H9 (cell line): ENCODE results near the gene GVQW3. TPM values are rescaled to one million over a fixed set of nuclear protein-coding genes. Genes with fewer than 3 reads are reported as not detected.

Experiments used
- DNase-seq: peaks from one replicate; pipeline ENCODE4 v3.0.0-alpha.2; 2017
- H2AFZ ChIP-seq: one replicate; pipeline ENCODE4 v1.6.1; 2013; ENCODE audit warnings: mild to moderate bottlenecking, low read length, control low read depth, moderate library complexity
- H2AK5ac ChIP-seq: 2 replicates; pipeline ENCODE4 v1.6.1; 2013; ENCODE audit warnings: low read length, control low read depth, mixed read lengths; ENCODE audit not compliant: insufficient read length
- H2BK120ac ChIP-seq: one replicate; pipeline ENCODE4 v1.6.1; 2013; ENCODE audit warnings: low read depth, mild to moderate bottlenecking, low read length, control low read depth, inconsistent platforms; ENCODE audit not compliant: poor library complexity, severe bottlenecking
- H2BK12ac ChIP-seq: 2 replicates; pipeline ENCODE4 v1.6.1; 2013; ENCODE audit warnings: low read length, control low read depth, mixed read lengths, low read depth; ENCODE audit not compliant: insufficient read length
- H2BK15ac ChIP-seq: 2 replicates; pipeline ENCODE4 v1.6.1; 2013; ENCODE audit warnings: low read depth, low read length, control low read depth
- H2BK20ac ChIP-seq: one replicate; pipeline ENCODE4 v1.6.1; 2013; ENCODE audit warnings: low read depth, mild to moderate bottlenecking, low read length, control low read depth, inconsistent platforms; ENCODE audit not compliant: poor library complexity, severe bottlenecking
- H2BK5ac ChIP-seq: 2 replicates; pipeline ENCODE4 v1.6.1; 2013; ENCODE audit warnings: low read length, control low read depth, mixed read lengths; ENCODE audit not compliant: insufficient read length
- H3K14ac ChIP-seq: 2 replicates; pipeline ENCODE4 v1.6.1; 2013; ENCODE audit warnings: low read length, control low read depth; ENCODE audit not compliant: insufficient read depth
- H3K18ac ChIP-seq: 2 replicates; pipeline ENCODE4 v1.6.1; 2013; ENCODE audit warnings: low read depth, mild to moderate bottlenecking, mixed read lengths, low read length, control low read depth; ENCODE audit not compliant: insufficient read length
- H3K23ac ChIP-seq: 2 replicates; pipeline ENCODE4 v1.6.1; 2013; ENCODE audit warnings: low read length, control low read depth, mixed read lengths, low read depth; ENCODE audit not compliant: insufficient read length
- H3K23me2 ChIP-seq: 2 replicates; pipeline ENCODE4 v1.6.1; 2013; ENCODE audit warnings: low read depth, mild to moderate bottlenecking, mixed read lengths, low read length, control low read depth; ENCODE audit not compliant: insufficient read length, poor library complexity, severe bottlenecking
- H3K27ac ChIP-seq: 2 replicates; pipeline ENCODE4 v1.5.1; 2013; ENCODE audit warnings: low read length, control low read depth, mixed read lengths, low read depth; ENCODE audit not compliant: insufficient read length
- H3K27me3 ChIP-seq: 2 replicates; pipeline ENCODE4 v1.6.1; 2013; ENCODE audit warnings: low read length, control low read depth, inconsistent platforms; ENCODE audit not compliant: insufficient read depth
- H3K4ac ChIP-seq: 2 replicates; pipeline ENCODE4 v1.6.1; 2013; ENCODE audit warnings: low read depth, mild to moderate bottlenecking, control low read depth, inconsistent platforms, low read length, moderate library complexity
- H3K4me1 ChIP-seq: 2 replicates; pipeline ENCODE4 v1.6.1; 2013; ENCODE audit warnings: low read length, control low read depth, inconsistent platforms; ENCODE audit not compliant: insufficient read depth
- H3K4me2 ChIP-seq: 2 replicates; pipeline ENCODE4 v1.6.1; 2013; ENCODE audit warnings: low read length, control low read depth, mixed read lengths; ENCODE audit not compliant: insufficient read length, insufficient read depth
- H3K56ac ChIP-seq: 2 replicates; pipeline ENCODE4 v1.6.1; 2013; ENCODE audit warnings: low read depth, mild to moderate bottlenecking, mixed read lengths, low read length, control low read depth; ENCODE audit not compliant: insufficient read length
- H3K79me1 ChIP-seq: 2 replicates; pipeline ENCODE4 v1.6.1; 2013; ENCODE audit warnings: low read depth, mild to moderate bottlenecking, moderate library complexity, low read length, control low read depth, inconsistent platforms; ENCODE audit not compliant: insufficient read depth, poor library complexity, severe bottlenecking
- H3K79me2 ChIP-seq: 2 replicates; pipeline ENCODE4 v1.6.1; 2013; ENCODE audit warnings: low read length, control low read depth, inconsistent platforms; ENCODE audit not compliant: insufficient read depth
- H3K9ac ChIP-seq: 2 replicates; pipeline ENCODE4 v1.6.1; 2013; ENCODE audit warnings: low read length, control low read depth, mixed read lengths; ENCODE audit not compliant: insufficient read length; ENCODE audit errors: extremely low read depth
- H3K9me3 ChIP-seq: one replicate; pipeline ENCODE4 v1.6.1; 2013; ENCODE audit warnings: low read depth, low read length, inconsistent platforms; ENCODE audit not compliant: control insufficient read depth
- H3T11ph ChIP-seq: one replicate; pipeline ENCODE4 v1.6.1; 2013; ENCODE audit warnings: mild to moderate bottlenecking, low read length, control low read depth, inconsistent platforms
- H4K20me1 ChIP-seq: one replicate; pipeline ENCODE4 v1.6.1; 2013; ENCODE audit not compliant: control insufficient read depth, insufficient read length, insufficient read depth
- H4K5ac ChIP-seq: 2 replicates; pipeline ENCODE4 v1.6.1; 2013; ENCODE audit warnings: low read depth, mild to moderate bottlenecking, mixed read lengths, low read length, control low read depth; ENCODE audit not compliant: insufficient read length
- H4K8ac ChIP-seq: replicated peaks from 2 replicates; pipeline ENCODE4 v1.6.1; 2013; ENCODE audit warnings: low read length, control low read depth, mixed read lengths, low read depth; ENCODE audit not compliant: insufficient read length
- H4K91ac ChIP-seq: 2 replicates; pipeline ENCODE4 v1.6.1; 2013; ENCODE audit warnings: low read depth, mild to moderate bottlenecking, moderate library complexity, mixed read lengths, low read length, control low read depth; ENCODE audit not compliant: insufficient read length
- H3K27ac Mint-ChIP-seq, 3 experiments: 2 replicates in 2 of 3; 3 replicates in 1 of 3; pipeline ENCODE4 v1.8.0; 2020 to 2021; ENCODE audit warnings: mixed read lengths in 3 of 3, mild to moderate bottlenecking in 1 of 3, moderate library complexity in 1 of 3
- H3K27me3 Mint-ChIP-seq: 2 replicates; pipeline ENCODE4 v1.8.0; 2021; ENCODE audit warnings: low read depth, mild to moderate bottlenecking, moderate library complexity, mixed read lengths
- H3K36me3 Mint-ChIP-seq, 3 experiments: 2 replicates in 2 of 3; 3 replicates in 1 of 3; pipeline ENCODE4 v1.8.0; 2020 to 2021; ENCODE audit warnings: low read depth in 3 of 3, mixed read lengths in 3 of 3; ENCODE audit not compliant: insufficient read depth in 1 of 3
- H3K4me1 Mint-ChIP-seq, 2 experiments: 2 replicates each; pipeline ENCODE4 v1.8.0; 2020; ENCODE audit warnings: mixed read lengths in 2 of 2
- H3K4me3 Mint-ChIP-seq, 2 experiments: 2 replicates in 1 of 2; 3 replicates in 1 of 2; pipeline ENCODE4 v1.8.0; 2020 to 2021; ENCODE audit warnings: mild to moderate bottlenecking in 2 of 2, mixed read lengths in 2 of 2, moderate library complexity in 1 of 2
- H3K9me3 Mint-ChIP-seq, 2 experiments: 2 replicates in 1 of 2; 3 replicates in 1 of 2; pipeline ENCODE4 v1.8.0; 2020; ENCODE audit warnings: mild to moderate bottlenecking in 2 of 2, mixed read lengths in 2 of 2, moderate library complexity in 1 of 2
- WGBS: extraction: QIAGEN DNeasy Blood & Tissue Kit; methylation state at CpG from one replicate; pipeline ENCODE4 v1.1.7; 2013; ENCODE audit warnings: missing lambda C conversion rate, low lambda C conversion rate, mixed read lengths; ENCODE audit not compliant: insufficient read length; ENCODE audit errors: extremely low coverage; 5-methylcytosine and 5-hydroxymethylcytosine counted together
- total RNA-seq: library from RNA; stranded (reverse); gene quantifications from 2 replicates; pipeline ENCODE4 v1.2.1, GENCODE V29; 2021
- TF ChIP-seq, protein P1 (sequence below): fragments of 200-600 bp; sonication (generic); conservative IDR thresholded peaks from 3 replicates; pipeline ENCODE4 v1.8.0; 2021; ENCODE audit warnings: antibody characterized with exemption, mild to moderate bottlenecking

GVQW3 gene
- total RNA-seq, 1 experiment from 2014 or later: 4.5 TPM

DNA sequence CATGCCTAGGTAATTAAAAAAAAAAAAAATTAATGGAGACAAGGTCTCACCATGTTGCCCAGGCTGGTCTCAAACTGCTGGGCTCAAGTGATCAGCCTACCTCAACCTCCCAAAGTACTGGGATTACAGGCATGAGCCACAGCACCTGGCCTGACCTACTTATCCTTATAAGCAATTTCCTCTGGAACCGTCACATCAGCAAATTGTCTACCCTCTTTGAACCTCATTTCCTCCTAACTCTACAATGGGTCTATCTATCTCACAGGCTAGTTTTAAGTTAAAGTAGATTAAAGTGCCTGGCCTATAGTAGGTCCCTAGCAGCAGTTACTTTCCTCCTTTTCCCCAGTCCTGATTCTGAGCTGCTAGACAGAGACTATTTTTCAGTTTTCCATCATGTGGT lies 43.7 kb upstream of the GVQW3 start:
- H3K9me3 ChIP-seq: peaks cover 4% of the 10 kb centered on the region
- no peak overlapping the region for H3T11ph ChIP-seq
- no peaks in the 10 kb centered on the region for H3K23me2 ChIP-seq
- no peak overlapping the region for H3K27ac Mint-ChIP-seq
- no peaks in the 10 kb centered on the region for H3K79me2 ChIP-seq
- no peak overlapping the region for H3K4me2 ChIP-seq
- H3K9me3 Mint-ChIP-seq: peaks cover 32 to 33% of the 10 kb centered on the region in 2 experiments
- H3K27me3 Mint-ChIP-seq: peaks cover 5% of the 10 kb centered on the region; the same call in 1 of the 2 replicates
- no peak overlapping the region for H3K23ac ChIP-seq
- H3K36me3 Mint-ChIP-seq: peaks cover 14 to 29% (median 20%) of the 10 kb centered on the region in 3 experiments
- no peak overlapping the region for H3K9ac ChIP-seq
- no peak overlapping the region for H3K56ac ChIP-seq
- no peak for DNase-seq
- no peaks in the 10 kb centered on the region for H3K27me3 ChIP-seq
- H3K14ac ChIP-seq: no peak overlapping the region
- H3K4ac ChIP-seq: no peak overlapping the region
- H2AFZ ChIP-seq: no peak overlapping the region
- no peak overlapping the region for H2BK12ac ChIP-seq
- H2BK120ac ChIP-seq: no peak overlapping the region
- H4K5ac ChIP-seq: no peak overlapping the region
- no peak overlapping the region for H2BK5ac ChIP-seq
- no peak overlapping the region for H3K4me3 Mint-ChIP-seq
- no peak overlapping the region for H2BK15ac ChIP-seq
- TF ChIP-seq, protein P1, sequence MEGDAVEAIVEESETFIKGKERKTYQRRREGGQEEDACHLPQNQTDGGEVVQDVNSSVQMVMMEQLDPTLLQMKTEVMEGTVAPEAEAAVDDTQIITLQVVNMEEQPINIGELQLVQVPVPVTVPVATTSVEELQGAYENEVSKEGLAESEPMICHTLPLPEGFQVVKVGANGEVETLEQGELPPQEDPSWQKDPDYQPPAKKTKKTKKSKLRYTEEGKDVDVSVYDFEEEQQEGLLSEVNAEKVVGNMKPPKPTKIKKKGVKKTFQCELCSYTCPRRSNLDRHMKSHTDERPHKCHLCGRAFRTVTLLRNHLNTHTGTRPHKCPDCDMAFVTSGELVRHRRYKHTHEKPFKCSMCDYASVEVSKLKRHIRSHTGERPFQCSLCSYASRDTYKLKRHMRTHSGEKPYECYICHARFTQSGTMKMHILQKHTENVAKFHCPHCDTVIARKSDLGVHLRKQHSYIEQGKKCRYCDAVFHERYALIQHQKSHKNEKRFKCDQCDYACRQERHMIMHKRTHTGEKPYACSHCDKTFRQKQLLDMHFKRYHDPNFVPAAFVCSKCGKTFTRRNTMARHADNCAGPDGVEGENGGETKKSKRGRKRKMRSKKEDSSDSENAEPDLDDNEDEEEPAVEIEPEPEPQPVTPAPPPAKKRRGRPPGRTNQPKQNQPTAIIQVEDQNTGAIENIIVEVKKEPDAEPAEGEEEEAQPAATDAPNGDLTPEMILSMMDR: no peak
- no peak overlapping the region for H4K91ac ChIP-seq
- no peak overlapping the region for H4K8ac ChIP-seq
- H2BK20ac ChIP-seq: no peak overlapping the region
- H3K27ac ChIP-seq: no peak overlapping the region
- WGBS: no CpG with 5 or more reads among the region's 1 CpG
- H3K18ac ChIP-seq: no peak overlapping the region
- H2AK5ac ChIP-seq: no peak overlapping the region
- no peaks in the 10 kb centered on the region for H3K79me1 ChIP-seq
- no peaks in the 10 kb centered on the region for H3K4me1 Mint-ChIP-seq
- no peaks in the 10 kb centered on the region for H4K20me1 ChIP-seq
- no peaks in the 10 kb centered on the region for H3K4me1 ChIP-seq
